Measurements from ENCODE around the gene CHTOP.
"Not testable (repeated sequence)": the region's sequence is repeated elsewhere in the genome, so short reads cannot be mapped to it uniquely, and the experiment has no call there.

The CHTOP gene

DNA sequence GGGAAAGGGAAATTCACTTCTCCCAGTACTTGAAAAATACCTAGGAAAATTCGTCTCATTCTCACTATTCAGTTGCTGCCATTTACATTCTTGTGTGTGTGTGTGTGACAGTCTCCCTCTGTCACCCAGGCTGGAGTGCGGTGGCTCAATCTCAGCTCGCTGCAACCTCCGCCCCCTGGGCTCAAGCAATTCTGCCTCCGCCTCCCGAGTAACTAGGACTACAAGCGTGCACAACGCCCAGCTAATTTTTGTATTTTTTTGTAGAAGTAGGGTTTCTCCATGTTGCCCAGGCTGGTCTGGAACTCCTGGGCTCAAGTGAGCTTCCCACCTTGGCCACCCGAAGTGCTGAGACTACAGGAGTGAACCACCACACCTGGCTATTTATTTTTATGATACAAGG is 25.8 kb downstream of the CHTOP start:
- DNase-seq (no peak), ATAC-seq (no peak)

DNA sequence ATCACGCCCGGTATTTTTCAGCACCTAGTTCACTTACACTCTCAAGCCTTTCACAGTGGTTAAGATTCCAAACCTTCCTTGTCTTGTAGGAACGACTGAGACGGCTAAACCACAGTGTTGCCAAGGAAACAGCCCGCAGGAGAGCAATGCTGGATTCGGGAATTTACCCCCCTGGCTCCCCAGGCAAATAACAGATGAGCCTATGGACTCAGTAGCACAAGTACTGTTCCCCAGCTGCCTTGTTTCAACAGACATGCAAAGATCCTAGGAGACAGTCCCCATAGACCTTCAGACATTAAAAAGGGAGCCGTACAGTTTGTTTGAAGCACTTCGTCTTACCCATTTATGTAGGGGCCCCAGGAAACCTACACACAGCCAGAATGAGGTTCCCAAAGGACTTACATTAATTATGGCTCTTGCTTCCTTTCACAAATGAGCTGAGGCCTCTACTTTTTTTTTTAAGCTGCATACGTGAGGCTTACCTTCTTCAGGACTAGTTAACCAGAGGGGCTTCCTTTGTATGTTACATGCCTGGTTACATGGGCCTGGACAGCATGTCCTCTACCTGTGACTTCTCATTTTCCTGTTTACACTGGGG is 27.3 kb downstream of the CHTOP start:
- ATAC-seq (no peak), DNase-seq (no peak)

DNA sequence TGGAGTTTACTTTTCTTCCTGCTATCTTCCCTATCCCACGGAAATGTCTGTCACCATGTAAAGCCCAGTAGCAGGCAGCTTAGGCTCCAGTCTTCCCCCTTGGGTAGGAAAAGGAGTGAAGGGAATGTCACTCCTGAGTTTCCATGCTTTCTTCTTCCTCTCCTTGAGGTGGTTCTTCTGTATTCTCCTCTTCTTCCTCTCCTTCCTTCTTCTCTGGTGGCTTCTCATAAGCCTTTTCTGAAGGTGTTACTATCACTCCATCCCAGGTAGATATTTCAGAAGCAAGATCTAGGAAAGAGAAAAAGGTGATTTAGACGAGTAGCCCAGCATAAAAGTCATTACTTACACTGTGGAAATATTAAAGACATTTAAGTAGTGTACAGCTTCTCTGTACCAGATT is 28.4 kb downstream of the CHTOP start:
- no peak for DNase-seq
- no peak for ATAC-seq

DNA sequence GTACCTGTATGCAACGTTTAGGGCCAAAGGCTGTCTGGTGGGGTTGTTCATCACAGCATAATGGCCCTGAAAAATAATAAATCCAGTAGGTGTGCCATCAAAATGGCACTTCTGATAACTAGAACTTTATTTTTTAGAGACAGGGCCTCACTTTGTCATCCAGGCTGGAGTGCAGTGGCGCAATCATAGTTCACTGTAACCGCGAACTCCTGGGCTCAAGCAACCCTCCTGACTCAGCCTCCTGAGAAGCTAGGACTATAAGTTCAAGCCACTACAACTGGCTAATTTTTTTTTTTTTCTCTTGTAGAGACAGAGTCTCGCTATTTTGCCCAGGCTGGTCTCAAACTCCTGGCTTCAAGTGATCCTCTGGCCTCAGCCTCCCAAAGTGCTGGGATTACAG is 29.3 kb downstream of the CHTOP start:
- ATAC-seq (no peak), DNase-seq (no peak)

DNA sequence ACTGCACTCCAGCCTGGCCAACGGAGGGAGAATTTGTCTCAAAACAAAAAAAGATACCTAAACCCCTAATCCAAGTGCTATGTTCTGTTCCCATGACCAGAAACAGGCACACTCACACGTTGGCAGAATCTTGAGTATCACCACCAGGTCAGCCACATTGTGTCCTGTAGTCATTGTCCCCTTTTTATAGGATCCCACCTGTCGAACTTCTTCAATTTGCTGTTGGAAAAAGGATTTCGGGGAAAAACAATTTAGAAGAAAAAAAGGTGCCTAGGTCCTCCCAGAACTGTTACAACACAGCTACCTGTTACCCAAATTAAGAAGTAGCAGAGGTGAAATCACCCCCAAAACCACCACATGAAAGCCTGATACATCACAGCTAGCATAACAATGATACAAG is 33.6 kb downstream of the CHTOP start:
- no peak for ATAC-seq
- no peak for DNase-seq

DNA sequence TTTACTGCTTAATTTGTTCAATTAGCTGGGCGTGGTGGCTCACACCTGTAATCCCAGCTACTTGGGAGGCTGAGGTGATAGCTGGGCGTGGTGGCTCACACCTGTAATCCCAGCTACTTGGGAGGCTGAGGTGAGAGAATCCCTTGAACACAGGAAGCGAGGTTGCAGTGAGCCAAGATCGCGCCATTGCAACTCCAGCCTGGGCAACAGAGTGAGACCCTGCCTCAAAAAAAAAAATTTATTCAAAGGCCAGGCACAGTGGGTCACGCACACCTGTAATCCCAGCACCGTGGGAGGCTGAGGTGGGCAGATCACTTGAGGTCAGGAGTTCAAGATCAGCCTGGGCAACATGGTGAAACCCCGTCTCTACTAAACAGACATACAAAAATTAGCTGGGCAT is 34.8 kb downstream of the CHTOP start:
- ATAC-seq, DNase-seq: not testable (repeated sequence)

DNA sequence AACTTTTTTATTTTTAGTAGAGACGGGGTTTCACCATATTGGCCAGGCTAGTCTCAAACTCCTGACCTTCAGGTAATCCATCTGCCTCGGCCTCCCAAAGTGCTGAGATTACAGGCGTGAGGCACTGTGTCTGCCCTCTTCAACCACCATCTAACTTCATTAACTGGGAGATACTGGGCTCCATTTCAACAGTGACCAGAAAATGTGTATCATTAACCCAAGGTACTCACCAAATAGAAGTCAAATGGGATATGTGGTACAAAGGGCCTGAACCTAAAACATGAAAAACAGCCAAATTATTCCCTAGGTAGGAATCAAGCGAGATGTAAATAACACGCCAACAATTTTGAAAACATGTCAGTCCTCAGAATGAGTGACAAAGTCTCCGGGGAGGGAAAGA is 35.7 kb downstream of the CHTOP start:
- DNase-seq (no peak), ATAC-seq (no peak)

DNA sequence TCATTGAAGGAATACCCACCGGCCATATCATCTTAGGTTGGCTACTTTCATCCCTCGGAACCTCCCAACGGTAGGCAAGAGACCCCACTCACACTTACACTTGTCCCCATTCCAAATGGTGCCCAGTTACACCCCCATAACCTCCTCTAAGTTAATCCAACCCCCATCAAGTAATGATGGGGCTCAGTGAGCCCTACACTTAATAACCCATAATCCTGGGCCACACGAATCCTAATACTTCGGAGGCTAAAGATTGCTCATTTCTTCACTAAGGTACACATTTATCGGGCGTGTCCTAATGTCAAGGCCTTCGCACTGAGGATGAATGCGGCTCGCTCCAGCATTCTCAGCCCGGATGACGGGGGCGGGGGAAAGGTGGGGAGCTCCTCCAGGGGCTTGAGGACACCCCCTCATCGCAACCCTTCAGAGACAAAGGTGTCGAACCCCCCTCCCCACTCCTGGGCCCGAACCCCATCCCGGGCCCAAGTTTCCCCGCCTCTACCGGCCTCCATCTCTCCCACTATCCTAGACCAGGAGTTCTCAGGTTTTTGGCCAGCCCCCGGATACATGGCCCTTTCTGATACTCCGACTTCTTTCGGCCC is 36.5 kb downstream of the CHTOP start:
- ATAC-seq (no peak), DNase-seq (peak; percentile 40)

DNA sequence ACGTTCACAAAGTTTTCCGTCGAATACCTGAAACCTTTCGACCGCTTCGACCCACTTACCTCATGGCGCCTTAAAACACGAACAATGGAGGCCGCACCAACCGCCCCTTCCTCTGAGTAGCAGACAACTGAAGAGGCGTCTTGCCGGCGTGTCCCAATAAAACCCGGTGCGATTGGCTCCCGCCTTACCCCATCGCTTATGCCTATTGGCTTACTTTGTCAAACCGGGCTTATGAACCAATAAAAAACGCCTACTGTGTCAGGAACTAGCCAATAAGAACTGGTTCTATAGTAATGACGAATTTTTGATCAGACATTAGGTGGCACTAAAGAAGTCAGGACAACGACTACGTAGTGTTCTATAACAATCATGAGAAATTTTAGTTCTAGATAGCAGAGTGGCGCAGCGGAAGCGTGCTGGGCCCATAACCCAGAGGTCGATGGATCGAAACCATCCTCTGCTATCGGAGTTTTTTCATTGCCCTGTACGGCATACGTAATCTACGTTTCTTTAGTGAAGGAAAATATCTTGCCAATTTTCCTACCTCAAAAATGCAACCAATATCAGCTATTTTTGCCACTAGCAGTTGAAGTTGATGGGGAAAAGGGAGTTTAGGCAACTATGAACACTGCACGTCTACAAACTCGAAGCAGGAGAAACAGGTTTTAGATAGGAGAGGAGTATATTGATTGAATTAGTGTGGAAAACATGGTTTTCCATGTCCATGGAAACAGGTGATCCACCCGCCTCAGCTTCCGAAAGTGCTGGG is 37.2 kb downstream of the CHTOP start, which contains the start of gene ILF2:
Gene ILF2 (minus strand): TSS at position 135 of the 769 bp plus-strand sequence. CDS start 71 bp downstream, at position 64.
- ATAC-seq, result peak; percentile 94
- DNase-seq, result peak; percentile 94

DNA sequence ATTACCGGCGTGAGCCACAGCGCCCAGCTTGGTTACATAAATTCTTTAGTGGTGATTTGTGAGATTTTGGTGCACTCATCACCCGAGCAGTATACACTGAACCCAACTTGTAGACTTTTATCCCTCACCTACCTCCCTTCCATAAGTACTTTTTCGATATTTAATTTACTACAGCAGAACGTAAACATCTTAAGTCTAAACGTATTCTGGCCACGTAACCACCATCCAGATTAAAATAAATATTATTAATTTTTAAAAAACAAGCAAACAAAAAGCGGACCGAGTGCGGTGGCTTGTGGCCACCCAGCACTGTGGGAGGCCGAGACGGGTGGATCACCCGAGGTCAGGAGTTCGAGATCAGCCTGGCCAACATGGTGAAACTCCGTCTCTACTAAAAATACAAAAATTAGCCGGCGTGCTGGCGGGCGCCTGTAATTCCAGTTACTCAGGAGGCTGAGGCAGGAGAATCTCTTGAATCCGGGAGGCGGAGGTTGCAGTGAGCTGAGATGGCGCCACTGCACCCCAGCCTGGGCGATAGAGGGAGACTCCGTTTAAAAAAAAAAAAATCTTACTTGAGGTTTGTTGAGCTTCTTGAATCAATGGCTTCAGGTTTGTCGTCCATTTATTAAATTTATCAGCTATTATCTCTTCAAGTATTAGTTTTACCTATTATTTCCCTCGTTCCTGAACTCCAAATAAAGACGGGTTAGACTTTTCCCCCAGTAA is 37.9 kb downstream of the CHTOP start:
- ATAC-seq (peak; percentile 33), DNase-seq (peak; percentile 61)

DNA sequence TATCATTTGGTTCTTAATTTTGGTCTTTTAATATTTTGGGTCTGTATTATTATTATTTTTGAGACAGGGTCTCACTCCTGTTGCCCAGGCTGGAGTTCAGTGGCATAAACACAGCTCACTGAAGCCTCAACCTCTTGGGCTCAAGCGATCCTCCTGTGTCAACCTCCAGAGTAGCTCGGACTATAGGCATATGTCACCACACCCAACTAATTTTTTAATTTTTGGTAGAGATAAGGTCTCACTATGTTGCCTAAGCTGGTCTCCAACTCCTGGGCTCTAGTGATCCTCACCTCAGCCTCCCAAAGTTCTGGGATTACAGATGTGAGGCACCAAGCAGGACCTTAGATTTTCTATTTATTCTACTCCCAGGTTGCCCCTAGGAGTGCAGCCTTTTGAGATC is 39.6 kb downstream of the CHTOP start:
- ATAC-seq (no peak), DNase-seq (no peak)

DNA sequence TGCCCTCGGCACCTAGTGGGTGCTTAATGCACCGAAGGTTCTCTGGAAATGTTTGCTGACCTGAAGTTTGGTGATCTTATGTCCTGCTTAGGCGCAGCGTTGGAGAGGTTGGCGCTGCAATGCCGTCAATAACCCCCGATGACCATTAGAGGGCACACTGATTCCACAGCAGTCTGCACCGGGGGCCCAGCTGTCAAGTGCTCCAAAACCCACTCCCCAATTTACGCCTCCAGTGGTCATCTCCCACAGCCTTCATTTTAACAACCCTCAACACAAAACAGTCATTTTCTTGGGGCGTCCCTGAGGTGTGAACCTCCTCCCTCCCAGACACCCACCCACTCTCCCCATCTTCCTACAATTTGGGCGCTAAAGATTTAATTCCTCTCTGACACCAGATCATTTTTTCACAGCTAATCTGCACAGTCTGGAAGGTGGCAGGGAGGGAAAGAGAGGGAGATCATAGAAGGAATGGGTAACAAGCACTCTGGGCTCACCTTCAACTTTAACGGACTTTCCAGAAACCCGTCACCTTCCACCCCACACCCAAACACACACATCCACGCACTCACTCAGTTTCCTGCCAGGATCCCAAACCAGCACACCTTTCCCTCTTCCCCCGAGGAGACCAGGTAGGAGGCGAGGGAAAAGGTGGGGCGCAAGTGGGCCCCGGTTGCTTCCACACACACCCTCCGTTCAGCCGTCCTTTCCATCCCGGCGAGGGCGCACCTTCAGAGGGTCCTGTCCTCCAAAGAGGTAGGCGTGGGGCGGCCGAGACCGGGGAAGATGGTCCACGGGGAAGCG is 44.1 kb downstream of the CHTOP start:
- ATAC-seq (peak; percentile 51), DNase-seq (peak; percentile 60)

DNA sequence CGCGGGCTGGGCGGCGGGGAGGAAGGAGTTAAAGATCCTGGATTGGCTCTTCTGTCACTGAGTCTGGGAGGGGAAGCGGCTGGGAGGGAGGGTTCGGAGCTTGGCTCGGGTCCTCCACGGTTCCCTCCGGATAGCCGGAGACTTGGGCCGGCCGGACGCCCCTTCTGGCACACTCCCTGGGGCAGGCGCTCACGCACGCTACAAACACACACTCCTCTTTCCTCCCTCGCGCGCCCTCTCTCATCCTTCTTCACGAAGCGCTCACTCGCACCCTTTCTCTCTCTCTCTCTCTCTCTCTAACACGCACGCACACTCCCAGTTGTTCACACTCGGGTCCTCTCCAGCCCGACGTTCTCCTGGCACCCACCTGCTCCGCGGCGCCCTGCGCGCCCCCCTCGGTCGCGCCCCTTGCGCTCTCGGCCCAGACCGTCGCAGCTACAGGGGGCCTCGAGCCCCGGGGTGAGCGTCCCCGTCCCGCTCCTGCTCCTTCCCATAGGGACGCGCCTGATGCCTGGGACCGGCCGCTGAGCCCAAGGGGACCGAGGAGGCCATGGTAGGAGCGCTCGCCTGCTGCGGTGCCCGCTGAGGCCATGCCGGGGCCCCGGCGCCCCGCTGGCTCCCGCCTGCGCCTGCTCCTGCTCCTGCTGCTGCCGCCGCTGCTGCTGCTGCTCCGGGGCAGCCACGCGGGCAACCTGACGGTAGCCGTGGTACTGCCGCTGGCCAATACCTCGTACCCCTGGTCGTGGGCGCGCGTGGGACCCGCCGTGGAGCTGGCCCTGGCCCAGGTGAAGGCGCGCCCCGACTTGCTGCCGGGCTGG is 44.9 kb downstream of the CHTOP start, which contains the start of gene NPR1:
Gene NPR1 (plus strand): TSS at position 170 of the 818 bp plus-strand sequence. CDS start 421 bp downstream, at position 591.
- DNase-seq (peak; percentile 21), ATAC-seq (peak; percentile 42)

DNA sequence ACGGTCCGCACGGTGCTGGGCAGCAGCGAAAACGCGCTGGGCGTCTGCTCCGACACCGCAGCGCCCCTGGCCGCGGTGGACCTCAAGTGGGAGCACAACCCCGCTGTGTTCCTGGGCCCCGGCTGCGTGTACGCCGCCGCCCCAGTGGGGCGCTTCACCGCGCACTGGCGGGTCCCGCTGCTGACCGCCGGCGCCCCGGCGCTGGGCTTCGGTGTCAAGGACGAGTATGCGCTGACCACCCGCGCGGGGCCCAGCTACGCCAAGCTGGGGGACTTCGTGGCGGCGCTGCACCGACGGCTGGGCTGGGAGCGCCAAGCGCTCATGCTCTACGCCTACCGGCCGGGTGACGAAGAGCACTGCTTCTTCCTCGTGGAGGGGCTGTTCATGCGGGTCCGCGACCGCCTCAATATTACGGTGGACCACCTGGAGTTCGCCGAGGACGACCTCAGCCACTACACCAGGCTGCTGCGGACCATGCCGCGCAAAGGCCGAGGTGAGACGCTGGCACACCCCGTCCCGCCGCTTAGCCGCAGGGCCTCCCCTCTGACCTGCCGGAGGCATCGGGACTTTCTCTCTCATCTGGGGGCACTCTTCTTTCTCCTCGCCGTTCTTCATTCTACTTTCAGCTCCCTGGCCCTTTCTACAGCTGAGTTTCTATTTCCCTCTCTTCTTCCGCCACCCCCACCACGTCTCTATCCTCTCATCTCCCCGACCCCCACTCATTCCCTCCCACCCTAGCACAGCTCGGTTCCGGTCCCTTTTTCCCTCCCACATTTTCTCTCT is 45.7 kb downstream of the CHTOP start:
- peak; percentile 33 for DNase-seq
- peak; percentile 24 for ATAC-seq

DNA sequence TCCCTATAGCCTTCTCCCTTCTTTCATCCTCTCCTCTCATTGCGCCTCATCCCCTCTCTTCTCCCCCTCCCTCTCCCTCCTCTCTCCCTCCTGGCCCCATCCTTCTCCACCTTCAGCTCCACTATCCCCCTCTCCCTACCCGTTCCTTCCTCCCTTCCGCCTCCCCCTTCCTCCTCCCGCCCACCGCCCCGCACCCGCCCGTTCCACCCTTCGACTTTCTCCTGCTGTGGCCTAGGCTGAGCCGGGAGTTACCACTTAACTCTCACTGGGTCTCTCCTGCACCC is 46.2 kb downstream of the CHTOP start:
- DNase-seq, result no peak
- no peak for ATAC-seq

DNA sequence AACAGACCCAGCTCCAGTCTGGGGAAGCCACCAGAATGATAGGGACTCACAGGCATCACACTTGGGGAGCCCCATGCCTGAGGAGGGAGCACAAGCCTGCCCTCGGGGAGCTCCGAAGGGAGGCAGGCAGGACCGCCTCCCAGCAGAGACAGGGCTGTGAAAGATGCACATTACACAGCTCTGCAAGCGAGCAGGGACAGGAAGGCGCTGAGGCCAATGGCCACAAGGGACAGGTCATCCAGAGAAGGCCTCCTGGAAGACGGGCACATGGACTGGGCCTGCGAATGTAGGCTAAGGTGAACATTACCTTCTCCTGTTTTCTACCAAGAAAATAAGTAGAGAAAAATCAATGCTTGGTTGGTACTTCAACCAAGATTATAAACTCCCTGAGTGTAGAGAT is 48.9 kb downstream of the CHTOP start:
- ATAC-seq, result no peak
- DNase-seq, result no peak

DNA sequence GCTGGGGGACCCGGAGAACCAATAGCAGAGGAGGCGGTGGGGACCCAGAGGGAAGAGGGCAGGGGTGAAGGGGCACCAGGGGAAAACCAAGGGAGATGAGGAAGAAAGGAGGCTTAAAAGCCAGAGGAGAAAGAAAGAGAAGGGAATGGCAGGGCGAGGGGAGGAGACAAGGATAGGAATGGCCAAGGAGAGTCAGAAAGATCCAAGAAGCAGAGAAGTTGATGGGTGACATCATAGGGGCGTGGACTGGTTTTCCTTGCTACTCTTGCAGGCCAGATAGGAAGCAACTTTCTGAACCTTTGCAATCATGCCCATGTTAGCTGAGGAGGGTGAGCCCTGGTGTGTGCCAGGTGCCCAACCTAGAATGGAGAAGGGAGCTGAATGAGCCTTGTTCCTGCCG is 50.0 kb downstream of the CHTOP start:
- no peak for ATAC-seq
- no peak for DNase-seq

DNA sequence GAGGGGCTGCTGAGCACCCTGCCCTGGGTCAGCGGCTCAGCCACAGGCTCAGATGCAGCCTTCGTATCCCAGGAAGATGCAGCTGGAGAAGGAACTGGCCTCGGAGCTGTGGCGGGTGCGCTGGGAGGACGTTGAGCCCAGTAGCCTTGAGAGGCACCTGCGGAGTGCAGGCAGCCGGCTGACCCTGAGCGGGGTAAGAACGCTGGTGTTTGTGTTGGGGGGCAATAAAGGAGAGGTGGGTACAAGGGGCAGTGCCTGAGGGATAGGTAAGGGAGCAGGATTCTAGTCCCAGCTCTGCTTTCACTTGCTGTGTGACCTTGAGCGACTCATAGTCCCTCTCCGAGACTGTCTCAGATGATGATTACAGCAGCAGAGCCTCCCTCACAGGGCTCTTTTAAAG is 51.0 kb downstream of the CHTOP start:
- DNase-seq, result no peak
- ATAC-seq, result no peak

DNA sequence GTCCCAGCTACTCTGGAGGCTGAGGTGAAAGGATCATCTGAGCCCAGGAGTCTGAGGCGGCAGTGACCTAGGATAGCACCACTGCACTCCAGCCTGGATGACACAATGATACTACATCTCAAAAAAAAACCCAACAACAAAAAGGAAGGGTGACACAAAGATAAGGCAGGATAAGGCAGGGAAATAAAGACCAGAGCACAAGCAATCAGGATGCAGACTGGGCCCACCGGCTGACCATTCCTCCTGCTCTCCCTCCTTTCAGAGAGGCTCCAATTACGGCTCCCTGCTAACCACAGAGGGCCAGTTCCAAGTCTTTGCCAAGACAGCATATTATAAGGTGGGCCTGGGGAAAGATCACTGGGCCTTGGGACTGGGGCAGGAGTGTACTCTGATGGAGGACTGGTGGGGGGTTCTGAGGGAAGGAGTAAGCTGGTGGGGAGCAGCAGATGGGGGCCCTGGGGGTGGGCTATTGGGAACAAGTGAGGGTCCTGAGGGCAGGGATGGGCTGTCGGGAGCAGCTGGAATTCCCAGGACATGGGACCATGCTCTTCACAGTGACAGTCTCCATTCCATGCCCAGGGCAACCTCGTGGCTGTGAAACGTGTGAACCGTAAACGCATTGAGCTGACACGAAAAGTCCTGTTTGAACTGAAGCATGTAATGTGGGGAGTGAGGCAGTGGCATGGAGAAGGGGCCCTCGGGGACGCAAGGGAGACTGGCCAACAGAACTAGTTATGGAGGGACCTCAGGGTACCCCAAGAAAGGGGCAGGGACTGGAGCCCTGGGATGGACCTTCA is 51.9 kb downstream of the CHTOP start:
- ATAC-seq, result no peak
- DNase-seq, result no peak
